ENCODE measurements around the gene CDC23.
A peak's percentile ranks its signal among the peaks of the same experiment; 100 is the strongest.
"Not testable (repeated sequence)": the region's sequence is repeated elsewhere in the genome, so short reads cannot be mapped to it uniquely, and the experiment has no call there.

CDC23 gene

DNA sequence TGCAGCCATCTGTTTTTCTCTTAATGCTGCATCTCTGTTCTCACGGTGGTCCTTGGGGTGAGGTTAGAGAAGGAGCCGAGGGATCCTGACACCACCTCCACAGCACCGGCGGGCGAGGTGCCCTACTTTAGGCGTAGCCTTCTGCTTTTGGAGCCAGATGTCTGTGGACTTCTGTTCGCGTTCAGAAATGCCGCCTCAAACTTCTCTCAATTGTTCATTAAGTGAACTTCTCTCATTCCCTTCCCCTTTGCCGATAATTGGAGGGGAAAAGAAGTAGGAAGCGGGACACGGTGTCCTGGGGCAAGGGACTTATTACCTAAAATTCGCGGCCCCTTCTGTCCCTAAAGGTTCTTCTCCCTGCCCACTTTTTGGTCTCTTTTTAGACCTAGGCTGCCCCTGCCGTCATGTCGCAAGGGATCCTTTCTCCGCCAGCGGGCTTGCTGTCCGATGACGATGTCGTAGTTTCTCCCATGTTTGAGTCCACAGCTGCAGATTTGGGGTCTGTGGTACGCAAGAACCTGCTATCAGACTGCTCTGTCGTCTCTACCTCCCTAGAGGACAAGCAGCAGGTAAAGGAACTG is 33.8 kb downstream of the CDC23 start:
- peaks cover 28% of the 10 kb centered on the region for H3K36me3 Mint-ChIP-seq
- no peak for ATAC-seq
- H3K9me3 Mint-ChIP-seq = no peaks in the 10 kb centered on the region
- H3K4me1 Mint-ChIP-seq = no peaks in the 10 kb centered on the region
- H3K27ac Mint-ChIP-seq = no peak overlapping the region
- no peak overlapping the region for H3K4me3 Mint-ChIP-seq
- peak in 1 of 2 donors; percentile 2 for DNase-seq (ENCODE audit: low spot score in 2 of 2)

DNA sequence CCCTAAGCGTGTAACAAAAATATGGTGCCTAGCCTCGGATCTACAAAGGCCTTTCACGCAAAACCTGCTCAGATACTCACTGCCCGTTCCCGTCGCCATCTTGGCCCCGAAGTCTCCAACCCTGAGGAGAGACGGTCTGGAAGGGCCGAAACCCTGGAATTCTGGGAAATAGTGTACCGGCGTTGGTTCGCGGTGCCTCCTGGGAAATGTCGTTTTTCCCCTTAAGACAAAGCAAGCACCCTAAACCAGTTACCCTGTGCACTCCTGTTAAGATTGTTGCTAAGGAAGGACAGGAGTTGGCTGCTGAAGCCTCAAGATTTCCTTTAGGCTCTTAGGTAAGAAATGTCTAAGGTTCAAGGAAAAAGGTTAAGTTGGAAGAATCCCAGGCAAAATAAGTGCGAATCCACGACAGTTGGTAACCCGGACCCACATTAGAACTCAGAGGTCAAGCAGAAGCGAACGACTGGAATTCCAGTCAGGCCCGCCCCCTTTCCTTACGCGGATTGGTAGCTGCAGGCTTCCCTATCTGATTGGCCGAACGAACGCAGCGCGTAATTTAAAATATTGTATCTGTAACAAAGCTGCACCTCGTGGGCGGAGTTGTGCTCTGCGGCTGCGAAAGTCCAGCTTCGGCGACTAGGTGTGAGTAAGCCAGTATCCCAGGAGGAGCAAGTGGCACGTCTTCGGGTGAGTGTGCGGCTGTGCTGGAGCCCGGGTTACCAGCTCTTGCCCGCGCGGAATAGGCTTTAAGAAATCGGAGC is 34.4 kb downstream of the CDC23 start, which contains the start of the genes BRD8 and KIF20A:
TSS of gene BRD8 (minus strand) at position 115 of the 761 bp plus-strand sequence. CDS start at position 99, 16 bp downstream.
TSS of gene KIF20A (plus strand) at position 597 of the 761 bp plus-strand sequence. CDS start 569 bp downstream, outside the sequence.
- Mint-ChIP-seq H3K9me3 (no peaks in the 10 kb centered on the region), H3K27ac (no peak within 1 kb of the TSS), H3K4me3 (no peak within 1 kb of the TSS), H3K36me3 (peaks cover 24% of the 10 kb centered on the region), H3K4me1 (no peaks in the 10 kb centered on the region)
- DNase-seq (ENCODE audit: low spot score in 2 of 2) = peak; percentile 74 to 92
- peak; percentile 91 for ATAC-seq

DNA sequence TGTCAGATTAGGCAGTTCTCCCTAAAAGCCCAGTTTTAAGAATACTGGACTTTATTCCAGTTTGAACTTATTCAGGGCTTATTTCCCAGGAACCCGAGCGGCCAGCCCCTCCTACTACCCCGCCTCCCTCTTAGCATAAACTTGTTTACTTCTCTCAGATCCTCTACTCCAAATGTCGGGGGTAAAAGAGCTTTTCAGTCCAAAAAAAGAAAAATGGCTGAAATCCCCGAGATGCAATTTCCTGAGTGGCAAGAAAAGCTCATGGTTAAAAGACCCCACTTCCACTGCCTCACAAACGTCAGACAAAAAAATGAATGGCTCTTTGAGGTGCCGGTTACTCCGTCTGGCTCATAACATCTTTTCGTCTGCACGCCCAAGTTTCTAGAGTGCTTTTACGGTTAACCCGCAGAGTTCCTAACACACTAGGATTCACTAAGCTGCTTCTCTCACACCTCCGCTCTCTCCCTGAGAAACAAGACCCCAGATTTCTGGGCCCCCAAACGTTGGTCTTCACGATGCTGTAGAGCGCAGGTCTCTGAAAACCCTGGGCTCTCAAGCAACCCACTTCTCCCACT is 35.1 kb downstream of the CDC23 start:
- no peak overlapping the region for H3K27ac Mint-ChIP-seq
- H3K36me3 Mint-ChIP-seq = peaks cover 24% of the 10 kb centered on the region
- DNase-seq (ENCODE audit: low spot score in 2 of 2) (peak in 1 of 2 donors; percentile 55), ATAC-seq (peak; percentile 14)
- H3K4me3 Mint-ChIP-seq = no peak overlapping the region
- no peaks in the 10 kb centered on the region for H3K4me1 Mint-ChIP-seq
- no peaks in the 10 kb centered on the region for H3K9me3 Mint-ChIP-seq

DNA sequence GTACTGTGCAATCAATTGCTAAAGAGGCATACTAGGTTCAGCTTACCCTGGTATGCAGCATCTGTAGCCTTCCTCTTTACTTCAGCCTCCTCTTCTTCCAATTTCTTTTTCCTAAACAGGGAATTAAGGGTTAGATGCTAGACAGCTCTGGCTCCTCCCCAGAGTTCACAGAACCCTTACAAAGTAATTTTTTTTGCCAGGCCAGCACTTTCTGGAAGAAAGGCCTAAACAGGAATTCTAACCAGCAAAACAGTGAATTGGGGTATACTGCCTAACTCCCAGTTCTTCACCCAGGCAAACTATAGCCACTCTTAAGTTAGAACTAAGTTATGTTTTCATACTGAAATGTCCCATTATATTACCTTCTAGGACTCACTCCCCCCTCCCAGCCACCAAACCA is 42.8 kb downstream of the CDC23 start:
- DNase-seq (ENCODE audit: low spot score in 2 of 2) (no peak), ATAC-seq (no peak)
- Mint-ChIP-seq H3K4me1 (no peaks in the 10 kb centered on the region), H3K36me3 (no peaks in the 10 kb centered on the region), H3K27ac (no peak overlapping the region), H3K4me3 (no peak overlapping the region), H3K9me3 (no peaks in the 10 kb centered on the region)

DNA sequence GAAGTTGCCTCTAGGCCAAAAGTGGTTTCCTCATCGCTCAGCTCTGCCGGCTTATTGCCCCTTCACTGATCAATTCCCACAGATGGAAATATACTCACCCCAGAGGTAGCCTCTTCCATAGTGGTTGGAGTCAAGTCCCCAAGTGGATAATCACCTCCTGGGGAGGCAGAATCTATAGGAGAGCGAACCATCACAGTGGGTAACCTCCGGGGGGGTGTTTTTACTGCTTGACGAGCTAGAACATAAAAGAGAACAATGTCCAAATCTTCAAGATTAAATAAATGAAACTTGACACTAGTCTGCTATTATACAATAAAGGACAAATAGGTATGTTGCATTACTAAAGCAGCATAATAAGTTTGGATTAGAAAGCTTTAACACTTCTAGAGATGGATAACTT is 44.0 kb downstream of the CDC23 start:
- Mint-ChIP-seq H3K27ac (peak overlapping the region; percentile 15), H3K4me3 (no peak overlapping the region), H3K4me1 (no peaks in the 10 kb centered on the region), H3K36me3 (no peaks in the 10 kb centered on the region), H3K9me3 (no peaks in the 10 kb centered on the region)
- ATAC-seq (no peak), DNase-seq (ENCODE audit: low spot score in 2 of 2) (no peak)

DNA sequence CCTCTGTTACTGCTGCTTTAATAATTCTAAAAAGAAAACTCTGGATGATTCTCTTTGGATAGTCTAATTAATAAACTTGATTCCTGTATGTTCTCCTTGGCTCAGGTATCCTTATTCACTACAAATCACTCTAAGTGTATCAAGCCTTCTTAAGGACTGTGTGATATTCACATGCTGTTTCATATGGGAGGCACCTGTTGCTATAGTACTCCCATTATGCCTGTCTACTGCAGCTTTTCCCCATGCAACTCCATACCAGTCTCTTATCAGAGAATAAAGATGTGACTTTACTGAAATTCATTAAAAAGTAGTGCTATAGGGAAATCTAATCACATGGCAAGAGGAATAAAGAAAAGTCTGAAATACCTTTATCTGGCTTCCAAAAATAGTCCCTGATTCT is 49.4 kb downstream of the CDC23 start:
- no peaks in the 10 kb centered on the region for H3K9me3 Mint-ChIP-seq
- H3K36me3 Mint-ChIP-seq = no peaks in the 10 kb centered on the region
- ATAC-seq (no peak), DNase-seq (ENCODE audit: low spot score in 2 of 2) (no peak)
- H3K27ac Mint-ChIP-seq = peak overlapping the region; percentile 16
- no peaks in the 10 kb centered on the region for H3K4me1 Mint-ChIP-seq
- no peak overlapping the region for H3K4me3 Mint-ChIP-seq

DNA sequence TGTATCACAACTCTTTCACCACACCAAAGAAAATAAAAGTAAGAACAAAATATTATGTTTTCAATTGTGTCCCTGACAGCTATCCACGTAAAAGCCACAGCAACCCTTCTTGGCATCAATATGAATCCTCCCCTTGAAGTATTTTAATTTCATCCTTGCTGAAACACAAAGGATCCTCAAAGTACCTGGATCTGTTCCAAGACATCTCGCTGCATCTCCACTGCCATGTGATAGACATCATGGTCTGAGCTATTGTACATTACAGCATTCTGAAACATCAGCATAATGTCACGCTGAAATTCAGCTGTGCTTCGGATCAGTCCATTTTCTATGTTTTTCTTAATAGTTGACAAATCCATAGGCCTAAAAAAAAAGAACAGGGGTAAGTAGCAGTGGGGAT is 52.4 kb downstream of the CDC23 start:
- Mint-ChIP-seq H3K36me3 (no peaks in the 10 kb centered on the region), H3K4me3 (no peak overlapping the region), H3K27ac (no peak overlapping the region), H3K4me1 (no peaks in the 10 kb centered on the region), H3K9me3 (no peaks in the 10 kb centered on the region)
- DNase-seq (ENCODE audit: low spot score in 2 of 2) (no peak), ATAC-seq (no peak)

DNA sequence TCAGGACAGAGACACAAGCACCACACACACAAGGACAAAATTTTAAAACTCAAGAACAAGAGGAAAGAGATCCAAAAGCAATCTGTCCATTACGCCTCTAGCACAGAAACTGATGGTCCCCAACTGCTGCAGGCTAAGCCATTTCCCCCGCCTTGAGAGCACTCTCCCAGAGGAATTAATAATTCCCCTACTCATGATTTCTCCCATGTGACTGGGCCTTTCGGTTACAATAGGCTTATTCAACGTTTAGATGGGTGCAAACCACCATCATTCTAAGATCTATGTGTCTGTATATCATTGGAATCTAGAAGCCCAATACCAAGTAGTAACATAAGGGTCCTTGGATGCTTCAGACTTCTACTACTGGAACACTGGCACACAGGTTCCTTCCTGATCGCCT is 53.5 kb downstream of the CDC23 start:
- no peak overlapping the region for H3K4me3 Mint-ChIP-seq
- H3K9me3 Mint-ChIP-seq = no peaks in the 10 kb centered on the region
- H3K36me3 Mint-ChIP-seq = no peaks in the 10 kb centered on the region
- H3K4me1 Mint-ChIP-seq = no peaks in the 10 kb centered on the region
- H3K27ac Mint-ChIP-seq = no peak overlapping the region
- DNase-seq (ENCODE audit: low spot score in 2 of 2) (no peak), ATAC-seq (no peak)

DNA sequence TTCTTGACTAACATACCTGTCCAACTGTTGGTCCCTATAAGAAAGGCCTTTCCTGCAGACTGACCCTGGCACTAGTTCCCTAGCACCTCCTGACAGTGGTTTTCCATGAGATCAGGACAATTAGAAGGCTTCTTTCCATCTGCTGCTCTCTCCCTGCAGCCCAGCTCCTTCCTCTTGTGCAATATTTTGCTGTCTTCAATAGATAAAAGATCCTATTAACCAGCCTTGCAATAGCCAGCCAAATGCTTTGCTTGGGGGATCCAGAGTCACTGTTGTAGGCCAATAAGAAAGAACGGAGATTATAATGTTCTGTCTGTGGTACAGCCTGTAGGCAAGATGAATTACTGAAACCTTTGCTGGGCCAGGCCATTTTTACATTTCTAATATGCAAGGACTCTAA is 55.5 kb downstream of the CDC23 start:
- H3K4me3 Mint-ChIP-seq = no peak overlapping the region
- no peaks in the 10 kb centered on the region for H3K9me3 Mint-ChIP-seq
- no peaks in the 10 kb centered on the region for H3K4me1 Mint-ChIP-seq
- DNase-seq (ENCODE audit: low spot score in 2 of 2) (no peak), ATAC-seq (no peak)
- H3K27ac Mint-ChIP-seq = no peak overlapping the region
- no peaks in the 10 kb centered on the region for H3K36me3 Mint-ChIP-seq

DNA sequence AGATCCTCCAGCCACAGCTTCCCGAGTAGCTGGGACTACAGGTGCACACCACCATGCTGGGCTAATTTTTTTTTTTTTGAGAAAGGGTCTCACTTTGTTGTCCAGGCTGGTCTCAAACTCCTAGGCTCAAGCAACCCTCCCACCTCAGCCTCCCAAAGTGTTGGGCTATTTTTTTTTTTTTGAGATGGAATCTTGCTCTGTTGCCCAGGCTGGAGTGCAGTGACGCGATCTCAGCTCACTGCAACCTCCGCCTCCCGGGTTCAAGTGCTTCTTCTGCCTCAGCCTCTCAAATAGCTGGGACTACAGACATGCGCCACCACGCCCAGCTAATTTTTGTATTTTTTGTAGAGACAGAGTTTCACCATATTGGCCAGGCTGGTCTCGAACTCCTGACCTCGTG is 57.1 kb downstream of the CDC23 start:
- H3K27ac Mint-ChIP-seq; H3K9me3 Mint-ChIP-seq; DNase-seq (ENCODE audit: low spot score in 2 of 2); H3K36me3 Mint-ChIP-seq; ATAC-seq; H3K4me3 Mint-ChIP-seq; H3K4me1 Mint-ChIP-seq: not testable (repeated sequence)

DNA sequence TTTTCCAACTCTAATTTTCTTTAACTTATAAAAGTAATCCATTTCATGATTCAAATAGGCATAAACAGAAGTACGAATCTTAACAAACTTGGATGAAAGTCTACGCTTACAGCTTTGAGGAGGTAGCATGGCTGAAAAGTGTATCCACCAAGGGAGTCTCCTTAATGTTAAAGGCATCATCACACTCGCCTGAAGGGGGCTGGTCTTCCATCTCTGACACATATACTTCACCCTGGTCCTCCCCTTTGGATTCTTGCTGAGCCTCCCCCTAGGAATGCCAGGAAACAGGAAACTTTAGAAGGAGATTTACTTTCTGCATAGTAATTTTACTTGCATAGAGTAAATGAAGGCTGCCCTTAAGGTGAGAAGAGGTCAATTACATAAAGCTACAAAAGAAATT is 63.6 kb downstream of the CDC23 start:
- DNase-seq (ENCODE audit: low spot score in 2 of 2) = no peak
- no peak for ATAC-seq
- Mint-ChIP-seq H3K27ac (no peak overlapping the region), H3K9me3 (no peaks in the 10 kb centered on the region), H3K36me3 (no peaks in the 10 kb centered on the region), H3K4me1 (no peaks in the 10 kb centered on the region), H3K4me3 (no peak overlapping the region)

DNA sequence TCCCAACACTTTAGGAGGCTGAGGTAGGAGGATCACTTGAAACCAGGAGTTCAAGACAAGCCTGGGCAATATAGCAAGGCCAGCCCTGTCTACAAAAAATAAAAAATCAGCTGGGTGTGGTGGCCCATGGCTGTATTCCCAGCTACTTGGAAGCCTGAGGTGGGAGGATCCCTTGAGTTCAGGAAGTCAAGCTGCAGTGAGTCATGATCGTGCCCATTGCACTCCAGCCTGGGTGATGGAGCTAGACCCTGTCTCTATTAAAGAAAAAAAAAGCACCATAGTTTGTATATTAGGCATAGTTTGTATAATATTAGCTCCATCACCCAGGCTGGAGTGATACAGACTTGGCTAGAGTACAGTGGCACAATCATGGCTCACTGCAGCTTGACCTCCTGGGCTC is 64.3 kb downstream of the CDC23 start:
- Mint-ChIP-seq H3K9me3 (no peaks in the 10 kb centered on the region), H3K4me1 (no peaks in the 10 kb centered on the region), H3K27ac (no peak overlapping the region), H3K36me3 (no peaks in the 10 kb centered on the region), H3K4me3 (no peak overlapping the region)
- ATAC-seq = no peak
- no peak for DNase-seq (ENCODE audit: low spot score in 2 of 2)

DNA sequence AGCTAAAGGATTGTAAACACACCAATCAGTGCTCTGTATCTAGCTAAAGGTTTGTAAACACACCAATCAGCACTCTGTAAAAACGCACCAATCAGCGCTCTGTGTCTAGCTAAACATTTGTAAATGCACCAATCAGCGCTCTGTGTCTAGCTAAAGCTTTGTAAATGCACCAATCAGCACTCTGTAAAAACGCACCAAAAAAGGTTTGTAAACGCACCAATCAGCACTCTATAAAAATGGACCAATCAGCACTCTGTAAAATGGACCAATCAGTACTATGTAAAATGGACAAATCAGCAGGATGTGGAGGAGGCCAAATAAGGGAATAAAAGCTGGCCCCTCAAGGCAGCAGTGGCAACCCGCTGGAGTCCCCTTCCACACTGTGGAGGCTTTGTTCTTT is 69.5 kb downstream of the CDC23 start:
- H3K4me3 Mint-ChIP-seq; H3K9me3 Mint-ChIP-seq; ATAC-seq; H3K36me3 Mint-ChIP-seq; H3K4me1 Mint-ChIP-seq; DNase-seq (ENCODE audit: low spot score in 2 of 2); H3K27ac Mint-ChIP-seq: not testable (repeated sequence)

DNA sequence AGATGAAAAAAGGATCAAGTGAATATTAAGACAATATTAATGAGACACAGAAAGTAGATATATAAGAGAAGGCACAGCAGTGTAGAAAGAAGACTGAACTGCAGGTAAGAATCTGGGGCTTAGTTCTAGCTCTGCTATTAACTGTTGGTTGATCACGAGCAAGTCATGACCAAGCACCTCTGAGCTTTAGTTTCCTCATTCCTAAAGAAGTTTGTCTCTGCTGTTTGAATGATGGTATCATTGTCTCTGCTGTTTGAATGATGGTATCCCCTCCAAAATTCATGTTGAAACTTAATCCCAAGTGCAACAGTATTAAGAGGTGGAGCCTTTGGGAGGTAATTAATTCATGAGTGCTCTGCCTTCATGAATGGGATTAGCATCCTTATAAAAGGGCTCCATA is 71.4 kb downstream of the CDC23 start:
- H3K36me3 Mint-ChIP-seq = no peaks in the 10 kb centered on the region
- no peak for DNase-seq (ENCODE audit: low spot score in 2 of 2)
- no peak for ATAC-seq
- no peak overlapping the region for H3K27ac Mint-ChIP-seq
- H3K9me3 Mint-ChIP-seq = no peaks in the 10 kb centered on the region
- H3K4me3 Mint-ChIP-seq = no peak overlapping the region
- no peaks in the 10 kb centered on the region for H3K4me1 Mint-ChIP-seq

DNA sequence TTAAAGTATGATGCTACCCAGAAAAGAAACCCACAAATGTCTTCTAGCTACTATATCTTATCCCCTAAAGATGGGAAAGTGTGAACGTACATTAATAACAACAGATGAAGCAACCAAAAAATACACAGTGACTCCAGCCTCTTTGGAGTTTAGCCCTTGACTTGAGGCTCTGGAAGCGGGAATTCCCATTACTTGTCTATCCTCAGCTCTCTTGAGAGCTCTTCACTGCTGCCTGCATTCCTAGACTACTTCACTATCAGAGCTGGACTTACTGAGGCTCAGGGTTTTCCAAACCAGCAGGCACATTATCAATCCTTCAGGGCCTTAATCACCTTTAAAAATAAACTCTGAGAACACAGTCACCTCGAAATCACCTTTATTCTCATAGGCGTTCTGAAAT is 72.9 kb downstream of the CDC23 start:
- ATAC-seq (no peak), DNase-seq (ENCODE audit: low spot score in 2 of 2) (no peak)
- H3K4me1 Mint-ChIP-seq = no peaks in the 10 kb centered on the region
- H3K27ac Mint-ChIP-seq = no peak overlapping the region
- no peak overlapping the region for H3K4me3 Mint-ChIP-seq
- H3K36me3 Mint-ChIP-seq = no peaks in the 10 kb centered on the region
- H3K9me3 Mint-ChIP-seq = no peaks in the 10 kb centered on the region

DNA sequence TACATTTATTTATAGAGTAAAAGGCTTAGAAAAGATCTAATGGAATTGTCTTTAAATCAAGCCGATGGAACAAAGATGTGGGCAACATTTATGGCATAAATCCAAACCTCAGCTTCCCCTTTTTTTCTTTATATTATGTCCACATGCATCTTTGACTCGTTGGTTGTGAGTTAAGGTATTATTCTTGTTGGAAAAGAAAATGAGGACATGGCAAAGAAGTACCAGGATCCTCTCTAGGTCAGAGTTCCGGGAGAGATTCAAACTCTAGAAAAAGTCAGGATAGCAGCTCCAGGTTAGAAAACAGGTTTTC is 73.4 kb downstream of the CDC23 start:
- no peaks in the 10 kb centered on the region for H3K9me3 Mint-ChIP-seq

More for the DNA sequence above, 73.4 kb downstream of the CDC23 start:
- no peak for ATAC-seq
- DNase-seq (ENCODE audit: low spot score in 2 of 2) = no peak
- Mint-ChIP-seq H3K27ac (no peak overlapping the region), H3K36me3 (no peaks in the 10 kb centered on the region), H3K4me1 (no peaks in the 10 kb centered on the region), H3K4me3 (no peak overlapping the region)
